ENCODE measurements around the gene KRTAP10-7.
"Not testable (repeated sequence)": the region's sequence is repeated elsewhere in the genome, so short reads cannot be mapped to it uniquely, and the experiment has no call there.

Gene KRTAP10-7, protein sequence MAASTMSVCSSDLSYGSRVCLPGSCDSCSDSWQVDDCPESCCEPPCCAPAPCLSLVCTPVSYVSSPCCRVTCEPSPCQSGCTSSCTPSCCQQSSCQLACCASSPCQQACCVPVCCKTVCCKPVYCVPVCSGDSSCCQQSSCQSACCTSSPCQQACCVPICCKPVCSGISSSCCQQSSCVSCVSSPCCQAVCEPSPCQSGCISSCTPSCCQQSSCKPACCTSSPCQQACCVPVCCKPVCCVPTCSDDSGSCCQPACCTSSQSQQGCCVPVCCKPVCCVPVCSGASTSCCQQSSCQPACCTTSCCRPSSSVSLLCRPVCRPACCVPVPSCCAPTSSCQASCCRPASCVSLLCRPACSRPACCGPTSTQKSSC

DNA sequence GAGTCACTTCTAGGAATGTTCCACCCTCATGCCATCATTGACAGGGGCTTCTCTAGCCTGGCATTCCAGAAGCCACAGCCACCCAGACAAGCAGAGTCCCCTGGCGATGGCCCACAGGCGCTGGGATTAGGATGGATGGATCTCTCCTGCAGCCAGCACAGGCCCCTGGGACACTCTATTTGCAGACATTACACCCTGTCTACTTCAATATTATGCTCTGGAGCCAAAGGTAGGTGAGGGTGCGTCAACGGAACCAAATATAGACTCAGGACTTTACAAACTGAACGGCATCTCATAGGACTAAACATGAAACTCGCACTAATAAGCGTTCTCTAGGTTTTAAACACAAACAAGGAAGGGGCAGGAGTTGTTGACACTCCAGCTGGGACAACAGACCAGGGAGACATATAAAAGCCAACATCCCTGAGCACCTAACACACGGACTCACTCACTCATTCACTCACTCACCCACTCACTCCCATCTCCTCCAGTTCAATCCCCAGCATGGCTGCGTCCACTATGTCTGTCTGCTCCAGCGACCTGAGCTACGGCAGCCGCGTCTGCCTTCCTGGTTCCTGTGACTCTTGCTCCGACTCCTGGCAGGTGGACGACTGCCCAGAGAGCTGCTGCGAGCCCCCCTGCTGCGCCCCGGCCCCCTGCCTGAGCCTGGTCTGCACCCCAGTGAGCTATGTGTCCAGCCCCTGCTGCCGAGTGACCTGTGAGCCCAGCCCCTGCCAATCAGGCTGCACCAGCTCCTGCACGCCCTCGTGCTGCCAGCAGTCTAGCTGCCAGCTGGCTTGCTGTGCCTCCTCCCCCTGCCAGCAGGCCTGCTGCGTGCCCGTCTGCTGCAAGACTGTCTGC is at the start of gene KRTAP10-7:
Gene KRTAP10-7, plus strand, starts transcription at position 480 of the 861 bp plus-strand sequence. Its CDS starts 25 bp downstream, at position 505.
- DNase-seq = not testable (repeated sequence)

DNA sequence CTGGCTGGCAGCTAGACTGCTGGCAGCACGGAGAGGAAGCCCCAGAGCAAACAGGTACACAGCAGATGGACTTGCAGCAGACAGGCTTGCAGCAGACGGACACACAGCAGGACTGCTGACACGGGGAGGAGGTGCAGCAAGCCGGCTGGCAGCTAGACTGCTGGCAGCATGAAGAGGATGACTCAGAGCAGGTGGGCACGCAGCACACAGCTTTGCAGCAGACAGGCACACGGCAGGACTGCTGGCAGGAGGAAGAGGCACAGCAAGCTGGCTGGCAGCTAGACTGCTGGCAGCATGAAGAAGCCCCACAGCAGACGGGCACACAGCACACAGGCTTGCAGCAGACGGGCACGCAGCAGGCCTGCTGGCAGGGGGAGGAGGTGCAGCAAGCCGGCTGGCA is 49.6 kb upstream of the KRTAP10-7 start:
- DNase-seq = no peak

DNA sequence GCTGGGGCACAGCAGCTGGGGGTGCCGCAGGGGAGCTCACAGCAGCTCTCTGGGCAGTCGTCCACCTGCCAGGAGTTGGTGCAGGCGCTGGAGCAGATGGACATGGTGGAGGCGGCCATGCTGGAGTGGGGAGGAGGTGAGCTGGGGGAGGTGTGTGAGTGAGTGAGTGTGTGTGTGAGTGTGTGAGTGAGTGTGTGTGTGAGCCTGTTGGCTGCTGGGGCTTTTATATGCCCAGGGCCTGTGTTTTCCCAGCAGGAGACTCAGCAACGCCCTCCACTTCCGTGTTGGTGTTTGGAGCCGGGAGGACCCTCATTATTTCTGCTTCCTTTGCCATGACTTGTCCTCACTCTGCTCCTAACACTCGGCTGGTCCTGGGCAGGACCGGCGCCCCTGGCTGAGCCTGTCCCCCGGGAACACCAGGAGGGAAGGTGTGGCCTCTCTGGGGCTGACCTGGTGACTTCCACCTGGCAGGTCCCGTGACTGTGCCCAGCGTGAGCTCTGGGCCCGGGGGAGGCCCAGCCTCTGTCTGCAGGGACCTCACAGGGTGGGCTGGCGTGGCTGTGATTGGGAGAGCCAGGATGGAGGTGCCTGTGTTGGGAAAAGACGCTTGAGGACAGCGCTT is 48.9 kb upstream of the KRTAP10-7 start, which contains the start of gene KRTAP10-2:
Gene KRTAP10-2, minus strand, starts transcription at position 166 of the 622 bp plus-strand sequence. Its CDS starts 47 bp downstream, at position 119.
- DNase-seq = no peak

DNA sequence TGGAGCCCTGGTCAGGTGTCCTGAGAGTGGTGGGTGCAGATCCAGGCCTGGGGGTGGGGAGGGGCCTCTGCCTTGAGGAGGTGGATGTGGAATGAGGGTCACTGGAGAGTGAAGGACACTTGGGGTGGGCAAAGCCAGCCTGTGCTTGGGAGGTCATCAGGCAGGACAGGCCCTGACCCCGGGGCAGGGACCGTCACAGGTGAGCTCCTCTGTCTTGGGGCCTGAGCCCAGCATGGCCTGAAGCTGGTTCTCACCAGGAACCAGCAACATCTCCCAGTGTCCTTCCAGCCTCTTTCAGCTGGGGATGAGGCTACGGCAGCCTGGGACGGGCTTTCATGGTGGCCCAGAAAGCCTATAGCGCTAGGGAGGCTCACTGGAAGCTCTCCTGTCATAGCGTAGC is 48.3 kb upstream of the KRTAP10-7 start:
- no peak for DNase-seq

DNA sequence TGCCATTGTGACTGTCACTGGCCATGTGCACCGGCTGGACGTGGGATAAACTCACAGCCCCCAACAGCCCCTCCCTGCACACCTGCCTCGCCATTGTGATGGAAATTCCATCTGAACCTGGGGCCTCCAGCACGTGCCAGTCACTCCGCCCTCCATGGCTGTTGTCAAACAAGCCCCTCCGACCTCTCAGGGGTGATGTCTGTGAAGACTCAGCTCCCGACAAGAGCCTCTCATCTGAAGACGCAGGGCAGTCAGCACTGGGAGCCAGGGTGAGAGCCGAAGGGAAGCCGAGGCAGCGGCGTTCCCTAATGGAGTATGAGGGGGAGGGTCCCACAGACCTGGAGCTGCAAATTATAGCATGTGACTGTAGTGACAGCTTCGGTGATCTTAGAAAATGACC is 47.7 kb upstream of the KRTAP10-7 start:
- no peak for DNase-seq

DNA sequence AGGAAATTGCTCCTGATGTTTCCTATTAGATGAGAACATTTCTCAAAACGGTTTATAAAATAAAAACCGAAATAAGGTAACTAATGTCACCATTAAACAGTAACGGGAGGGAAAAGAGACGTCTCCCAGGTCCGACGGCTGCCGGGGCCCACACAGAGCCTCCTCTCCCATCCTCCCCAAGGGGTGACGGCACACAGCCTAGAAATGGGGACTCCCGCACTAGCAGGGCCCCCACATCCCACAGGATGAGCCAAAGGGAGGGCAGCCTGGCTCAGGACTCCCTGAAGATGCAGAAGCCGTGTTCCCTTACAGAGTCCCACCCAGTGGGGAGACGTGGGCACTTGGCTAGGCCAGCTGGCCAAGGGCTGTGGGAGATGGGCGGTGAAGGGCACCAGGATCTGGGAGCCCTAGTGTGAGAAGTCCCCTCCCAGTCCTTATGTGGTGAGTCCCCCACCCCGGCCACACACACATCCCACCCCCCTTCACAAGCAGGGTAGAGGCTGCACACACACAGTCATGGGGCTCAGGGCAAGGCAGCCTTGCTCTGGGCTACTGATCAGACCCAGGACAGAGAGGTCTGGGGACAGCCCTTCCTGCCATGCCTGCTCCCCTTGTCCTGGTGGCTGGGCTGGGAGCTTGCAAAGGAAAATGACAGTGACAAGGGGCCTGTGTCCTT is 45.1 kb upstream of the KRTAP10-7 start:
- no peak for DNase-seq

DNA sequence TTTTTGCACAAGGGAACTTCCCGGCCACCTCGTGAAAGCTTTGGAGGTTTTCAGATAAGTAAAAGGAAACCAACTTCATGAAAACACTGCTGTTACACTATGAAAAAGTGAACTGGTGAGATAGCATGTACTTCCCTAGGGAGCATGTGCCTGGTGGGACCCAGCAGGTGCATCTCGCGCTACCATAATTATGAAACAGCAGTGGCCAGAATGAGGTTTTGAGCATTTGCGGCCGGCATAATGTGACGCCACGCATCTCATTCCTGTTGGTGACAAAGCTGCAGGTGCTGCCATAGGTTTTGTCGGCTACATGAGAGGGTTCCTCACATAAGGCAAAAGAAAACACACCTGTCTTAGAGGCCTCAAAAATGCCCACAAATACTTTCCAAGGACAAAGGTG is 43.5 kb upstream of the KRTAP10-7 start:
- DNase-seq = no peak

DNA sequence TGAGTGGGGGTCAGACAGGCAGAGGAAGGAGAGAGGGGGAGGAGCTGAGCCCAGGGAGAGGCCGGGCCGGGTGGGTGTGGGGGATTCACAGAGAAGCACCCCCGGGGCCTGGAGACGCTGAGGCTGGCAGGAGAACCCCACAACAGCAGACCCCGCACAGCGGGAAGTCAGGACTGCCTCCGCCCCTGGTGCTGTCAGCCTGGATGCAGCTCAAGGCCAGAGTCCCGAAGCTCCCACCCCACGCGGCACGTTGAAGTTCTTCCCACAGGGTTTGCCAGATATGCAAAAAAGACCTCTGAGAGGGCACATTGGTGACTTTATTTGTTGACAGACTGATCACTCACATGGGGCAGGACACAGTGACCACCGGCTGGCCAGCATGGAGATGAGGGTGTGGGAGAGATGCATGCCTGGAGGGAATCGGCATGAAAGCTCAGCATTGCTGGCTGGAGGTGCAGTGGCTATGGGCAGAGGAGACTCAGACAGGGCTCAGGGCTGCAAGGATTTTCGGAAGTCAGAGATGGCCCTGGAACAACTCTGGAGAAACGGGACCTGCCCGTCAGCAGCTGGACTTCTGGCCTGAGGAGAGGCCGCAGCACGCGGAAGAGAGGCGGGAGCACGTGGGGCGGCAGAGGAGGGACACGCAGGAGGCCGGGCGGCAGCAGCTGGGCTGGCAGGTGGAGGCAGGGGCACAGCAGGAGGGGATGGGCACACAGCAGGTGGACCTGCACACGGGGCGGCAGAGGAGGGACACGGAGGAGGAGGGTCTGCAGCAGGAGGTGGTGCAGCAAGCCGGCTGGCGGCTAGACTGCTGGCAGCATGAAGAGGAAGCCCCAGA is 42.7 kb upstream of the KRTAP10-7 start:
- DNase-seq = no peak

DNA sequence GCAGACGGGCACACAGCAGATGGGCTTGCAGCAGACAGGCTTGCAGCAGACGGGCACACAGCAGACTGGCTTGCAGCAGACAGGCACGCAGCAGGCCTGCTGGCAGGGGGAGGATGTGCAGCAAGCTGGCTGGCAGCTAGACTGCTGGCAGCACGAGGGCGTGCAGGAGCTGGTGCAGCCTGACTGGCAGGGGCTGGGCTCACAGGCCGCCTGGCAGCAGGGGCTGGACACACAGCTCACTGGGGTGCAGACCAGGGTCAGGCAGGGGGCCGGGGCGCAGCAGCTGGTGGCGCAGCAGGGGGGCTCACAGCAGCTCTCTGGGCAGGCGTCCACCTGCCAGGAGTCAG is 42.1 kb upstream of the KRTAP10-7 start:
- DNase-seq = not testable (repeated sequence)

DNA sequence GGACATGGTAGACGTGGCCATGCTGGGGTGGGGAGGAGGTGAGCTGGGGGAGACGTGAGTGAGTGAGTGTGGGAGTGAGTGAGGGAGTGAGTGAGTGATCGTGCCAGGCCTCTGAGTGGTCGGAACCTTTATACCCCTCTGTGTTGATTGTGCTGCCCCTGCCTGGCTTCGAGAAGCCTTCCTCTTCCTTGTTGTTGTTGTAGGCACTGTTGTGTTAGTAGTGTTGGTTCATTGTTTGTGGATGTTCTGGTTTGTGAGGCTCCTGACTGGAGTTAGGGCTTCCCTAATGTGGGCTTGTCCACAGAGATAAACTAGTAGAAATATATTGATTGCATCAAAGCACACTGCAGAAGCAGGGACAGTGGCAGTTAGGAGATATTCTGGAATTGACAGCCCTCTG is 41.7 kb upstream of the KRTAP10-7 start, which contains the start of gene KRTAP10-3:
Gene KRTAP10-3, minus strand, starts transcription at position 101 of the 400 bp plus-strand sequence. Its CDS starts 80 bp downstream, at position 21.
- no peak for DNase-seq

DNA sequence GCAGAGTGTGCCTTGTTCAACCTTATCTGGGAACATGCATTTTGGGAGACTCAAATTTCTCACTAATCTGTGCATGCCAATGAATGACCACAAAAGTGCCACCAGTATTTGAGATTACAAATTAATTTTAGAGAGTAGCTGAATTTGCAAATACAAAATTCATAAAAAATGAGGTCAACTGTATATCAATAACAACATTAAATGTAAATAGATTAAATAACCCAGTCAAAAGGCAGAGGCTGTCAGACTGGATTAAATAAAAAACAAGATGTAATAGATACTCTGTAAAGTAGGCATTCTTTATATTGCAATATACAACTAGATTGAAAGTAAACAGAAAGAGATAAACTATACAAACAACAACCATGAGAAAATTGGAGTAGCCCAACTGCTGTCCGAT is 36.3 kb upstream of the KRTAP10-7 start:
- no peak for DNase-seq

DNA sequence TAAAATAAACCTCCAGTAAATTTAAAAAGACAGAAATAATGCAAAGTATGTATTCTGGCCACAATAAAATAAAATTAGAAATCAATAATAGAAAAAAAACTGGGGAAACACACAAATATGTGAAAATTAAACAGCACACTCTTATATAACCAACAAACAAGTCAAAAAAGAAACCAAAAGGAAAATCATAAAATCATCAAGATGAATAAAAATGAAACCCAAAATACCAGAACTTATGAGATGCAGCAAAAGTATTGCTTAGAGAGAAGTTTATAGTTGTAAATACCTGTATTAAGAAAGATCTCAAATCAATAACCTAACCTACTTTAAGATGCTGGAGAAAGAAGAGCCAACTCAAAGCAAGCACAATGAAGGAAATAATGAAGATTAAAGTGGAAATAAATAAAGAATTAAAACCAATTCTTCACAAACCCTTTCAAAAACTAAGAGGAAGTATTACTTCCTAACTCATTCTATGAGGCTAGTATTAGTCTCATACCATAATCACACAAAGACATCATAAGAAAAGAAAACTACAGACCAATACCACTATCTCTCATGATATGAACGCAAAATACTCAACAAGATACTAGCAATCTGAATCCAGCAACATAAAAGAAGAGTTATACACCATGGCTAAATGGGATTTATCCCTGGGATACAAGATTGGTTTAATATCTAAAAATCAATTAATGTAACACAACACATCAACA is 35.4 kb upstream of the KRTAP10-7 start:
- DNase-seq = no peak

DNA sequence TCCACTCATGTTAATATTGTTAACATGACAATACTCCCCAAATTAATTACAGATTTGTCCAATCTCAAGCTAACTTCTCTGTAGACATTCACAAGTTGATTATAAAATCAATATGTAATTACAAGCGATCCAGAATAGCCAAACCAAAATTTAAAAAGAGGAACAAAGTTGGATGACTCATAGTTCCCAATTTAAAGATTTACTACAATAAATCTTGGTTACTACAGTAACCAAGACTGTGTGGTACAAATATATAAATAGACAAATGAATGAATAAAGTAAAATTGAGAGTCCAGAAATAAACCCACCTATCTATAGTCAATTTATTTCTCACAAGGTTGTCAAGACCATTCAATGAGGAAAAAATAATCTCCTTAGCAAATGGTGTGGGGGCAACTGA is 34.0 kb upstream of the KRTAP10-7 start:
- no peak for DNase-seq

DNA sequence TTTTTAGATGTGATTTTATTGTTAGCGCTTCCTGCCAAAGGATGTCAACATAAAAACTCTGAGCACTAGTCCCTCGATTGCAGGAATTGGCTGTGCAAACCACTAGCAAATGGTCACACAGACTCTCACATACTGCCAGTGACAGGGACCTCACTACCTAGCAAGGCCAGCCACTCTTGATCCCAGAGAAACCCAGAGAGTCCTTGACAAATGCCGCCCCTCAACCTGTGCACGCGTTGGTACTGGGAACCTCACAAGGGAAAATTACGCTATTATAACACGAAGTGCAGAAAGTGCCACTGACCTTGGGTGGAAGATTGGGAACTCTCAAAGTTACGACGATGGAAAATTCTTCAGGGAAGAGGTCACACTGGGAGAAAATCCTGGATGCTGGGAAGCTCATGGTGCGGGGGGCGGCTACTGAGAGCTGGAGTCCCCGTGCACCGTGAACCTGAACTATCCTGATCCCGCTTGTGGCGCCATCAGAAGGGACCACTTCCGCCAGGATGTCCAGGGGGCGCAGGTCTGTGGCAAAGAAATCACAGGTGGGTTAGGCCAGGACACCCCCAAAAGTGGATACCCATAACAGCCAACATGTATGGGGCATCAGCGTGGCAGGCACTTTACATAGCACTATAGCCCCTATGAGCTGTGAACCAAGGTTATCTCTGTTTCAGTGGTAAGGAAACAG is 32.8 kb upstream of the KRTAP10-7 start:
- no peak for DNase-seq

DNA sequence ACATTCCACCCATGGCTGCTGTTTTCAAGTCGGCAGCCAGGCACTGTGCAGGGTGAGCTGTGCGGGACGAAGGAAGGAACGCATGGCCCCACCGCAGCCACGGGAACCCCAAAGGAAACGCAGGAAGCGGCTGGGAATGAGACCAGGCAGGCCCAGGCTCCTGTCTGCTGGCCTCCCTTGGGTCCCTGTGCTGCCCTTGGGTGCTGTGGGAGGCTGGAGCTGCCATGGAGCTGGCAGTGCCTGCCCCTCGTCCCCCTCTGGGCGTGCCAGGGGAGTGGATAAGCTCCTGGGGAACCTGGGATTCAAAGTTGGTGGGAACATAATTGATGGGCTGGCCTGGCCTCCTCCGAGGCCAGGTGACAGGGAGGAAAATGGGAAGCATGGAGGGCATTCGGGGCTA is 32.1 kb upstream of the KRTAP10-7 start:
- DNase-seq = no peak

DNA sequence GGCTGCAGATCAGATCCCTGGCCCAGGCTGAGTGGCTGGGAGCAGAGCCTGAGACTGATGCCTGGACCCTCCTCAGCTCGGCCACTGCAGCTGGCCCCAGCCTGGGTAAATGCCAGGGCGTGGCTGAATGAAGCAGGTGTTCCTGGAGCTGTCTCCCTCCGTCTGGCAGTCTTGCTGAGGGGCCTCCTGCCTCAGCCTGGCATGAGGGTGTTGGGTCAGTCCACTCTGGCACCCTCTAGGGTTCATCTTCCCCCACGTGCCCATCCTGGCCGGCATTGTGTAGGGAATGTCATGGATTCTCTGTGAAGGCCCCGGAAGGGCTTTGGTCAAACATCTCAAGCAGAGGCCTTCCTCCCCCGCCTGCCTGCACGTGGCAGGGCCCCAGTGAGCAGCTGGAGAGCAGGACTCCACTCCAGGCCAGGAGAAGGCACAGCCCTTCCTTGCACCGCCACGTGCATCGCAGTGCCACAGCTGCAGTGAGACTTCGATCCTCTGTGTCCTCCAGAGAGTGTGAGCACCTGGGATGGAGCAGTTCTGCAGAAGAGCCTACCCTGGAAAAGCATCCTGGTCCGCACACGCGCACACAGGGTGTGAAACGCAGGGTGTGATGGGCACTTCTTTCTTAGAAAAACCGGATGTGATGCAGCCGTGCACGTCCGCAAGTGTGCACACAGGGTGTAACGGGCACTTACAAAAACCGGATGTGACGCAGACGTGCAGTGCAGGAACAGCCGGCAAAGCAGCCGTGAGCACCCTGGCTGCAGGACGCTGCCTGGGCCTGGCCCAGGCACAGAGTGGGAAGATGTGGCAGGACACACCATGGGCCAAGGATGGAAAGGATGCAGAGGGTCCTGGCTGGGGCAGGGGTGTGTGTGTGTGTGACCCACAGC is 31.5 kb upstream of the KRTAP10-7 start:
- DNase-seq = no peak

DNA sequence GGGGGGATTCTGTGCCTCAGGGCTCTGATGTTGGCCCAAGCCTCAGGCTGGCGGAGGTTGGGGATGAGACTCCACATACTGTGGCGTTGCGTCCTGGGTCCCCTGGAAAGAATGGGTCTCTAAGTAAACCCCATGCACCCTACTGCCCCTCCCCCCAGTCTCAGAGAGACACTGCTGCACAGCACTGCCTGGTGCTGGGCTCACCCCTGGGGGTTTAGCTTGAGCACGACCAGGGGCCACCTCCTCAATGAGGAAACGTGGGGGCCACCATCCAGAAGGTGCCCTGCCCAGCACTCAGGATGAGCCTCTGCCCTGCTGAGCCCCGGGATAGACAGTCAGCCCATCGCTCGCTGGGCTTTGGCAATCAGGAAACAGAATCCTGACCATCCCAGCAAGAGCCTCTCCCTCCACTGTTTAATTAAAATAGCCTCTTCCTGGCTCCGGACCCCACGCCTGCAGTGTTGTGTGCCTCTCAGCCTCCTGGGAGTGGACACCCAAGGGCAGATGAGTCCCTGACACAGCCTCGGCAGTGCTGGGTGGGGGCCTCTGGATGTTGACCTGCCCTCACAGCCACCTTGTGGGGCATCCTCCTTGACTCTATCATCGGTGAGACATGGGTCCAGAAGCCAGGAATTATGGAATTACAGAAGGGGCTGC is 30.4 kb upstream of the KRTAP10-7 start:
- DNase-seq = no peak

DNA sequence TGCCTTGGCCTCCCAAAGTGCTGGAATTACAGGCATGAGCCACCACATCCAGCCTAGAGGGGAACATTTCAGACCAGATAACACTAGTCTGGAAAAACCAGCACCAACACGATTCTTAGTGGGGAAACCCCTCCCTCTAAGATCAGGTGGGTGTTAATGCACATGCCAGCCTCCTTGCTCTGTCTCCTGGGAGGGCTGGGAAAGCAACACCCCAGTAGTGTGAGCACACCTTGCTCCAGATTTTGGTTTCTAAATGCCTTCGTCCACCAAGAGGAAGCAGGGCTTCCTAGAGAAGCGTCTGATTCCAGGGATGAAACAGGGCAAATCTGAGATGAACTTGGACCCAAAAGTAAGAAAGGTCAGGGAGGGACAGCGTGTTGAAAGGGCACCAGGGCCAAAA is 29.1 kb upstream of the KRTAP10-7 start:
- DNase-seq = no peak

Measured in femur (tissue), 1 donor.